OCI-LY1 (cell line): ENCODE measurements around the gene TM4SF18.

Experiments
- H2AFZ ChIP-seq: fragments of 200-600 bp; sonication (generic), shearing (Covaris generic); 2 replicates; pipeline ENCODE4 v1.6.0; 2014; ENCODE audit warnings: antibody characterized with exemption, mild to moderate bottlenecking, low read length
- H3F3A ChIP-seq: fragments of 200-600 bp; sonication (generic), shearing (Covaris generic); 2 replicates; pipeline ENCODE4 v1.6.0; 2014; ENCODE audit warnings: mild to moderate bottlenecking, antibody characterized with exemption, low read length, moderate library complexity; ENCODE audit not compliant: insufficient read depth
- H3K27ac ChIP-seq: fragments of 200-600 bp; sonication (generic); 2 replicates; pipeline ENCODE4 v1.5.1; 2014; ENCODE audit warnings: low read length, mixed run types, mild to moderate bottlenecking, low read depth; ENCODE audit not compliant: poor library complexity, severe bottlenecking
- H3K27me3 ChIP-seq: fragments of 200-600 bp; sonication (generic); 2 replicates; pipeline ENCODE4 v1.6.0; 2014; ENCODE audit warnings: antibody characterized with exemption, mild to moderate bottlenecking, low read length, moderate library complexity; ENCODE audit not compliant: insufficient read depth
- H3K36me3 ChIP-seq: fragments of 200-600 bp; sonication (generic); 2 replicates; pipeline ENCODE4 v1.6.1; 2014; ENCODE audit warnings: mild to moderate bottlenecking, antibody characterized with exemption, low read length, moderate library complexity, mixed read lengths; ENCODE audit not compliant: insufficient read depth
- H3K4me1 ChIP-seq: fragments of 200-600 bp; sonication (generic); 2 replicates; pipeline ENCODE4 v1.5.1; 2014; ENCODE audit warnings: mild to moderate bottlenecking, low read length, moderate library complexity; ENCODE audit not compliant: insufficient read depth, severe bottlenecking
- H3K4me2 ChIP-seq: fragments of 200-600 bp; sonication (generic), shearing (Covaris generic); 2 replicates; pipeline ENCODE4 v1.6.1; 2014; ENCODE audit warnings: low read length
- H3K4me3 ChIP-seq: fragments of 200-600 bp; sonication (generic); 2 replicates; pipeline ENCODE4 v1.5.1; 2014; ENCODE audit warnings: low read length, low read depth, mild to moderate bottlenecking, mixed read lengths; ENCODE audit not compliant: poor library complexity, severe bottlenecking
- H3K79me2 ChIP-seq: fragments of 200-600 bp; shearing (Covaris generic); 2 replicates; pipeline ENCODE4 v1.6.1; 2016; ENCODE audit warnings: mixed run types, low read length, mixed read lengths; ENCODE audit not compliant: insufficient read depth
- H3K9ac ChIP-seq: fragments of 200-600 bp; sonication (generic), shearing (Covaris generic); 2 replicates; pipeline ENCODE4 v1.6.1; 2014; ENCODE audit warnings: mild to moderate bottlenecking, low read length, mixed read lengths
- H3K9me2 ChIP-seq: fragments of 200-600 bp; sonication (generic), shearing (Covaris generic); 2 replicates; pipeline ENCODE4 v1.6.1; 2014; ENCODE audit warnings: low read depth, mild to moderate bottlenecking, low read length, mixed read lengths
- H3K9me3 ChIP-seq: fragments of 200-600 bp; shearing (Covaris generic); 2 replicates; pipeline ENCODE4 v1.6.1; 2014; ENCODE audit warnings: low read length, mixed read lengths
- H4K20me1 ChIP-seq: fragments of 200-600 bp; sonication (generic), shearing (Covaris generic); 2 replicates; pipeline ENCODE4 v1.6.0; 2016; ENCODE audit warnings: mild to moderate bottlenecking, low read length; ENCODE audit not compliant: insufficient read depth
- EZH2 ChIP-seq: fragments of 200-600 bp; sonication (generic), shearing (Covaris generic); IDR thresholded peaks from 2 replicates; pipeline ENCODE4 v1.8.0; 2017; ENCODE audit warnings: borderline replicate concordance, mixed run types, mild to moderate bottlenecking, antibody characterized with exemption, low read length, moderate library complexity, mixed read lengths
- TF ChIP-seq, protein P1 (sequence below): fragments of 200-600 bp; sonication (generic), shearing (Covaris generic); IDR thresholded peaks from 2 replicates; pipeline ENCODE4 v1.5.1; 2017; ENCODE audit warnings: mild to moderate bottlenecking, antibody characterized with exemption, low read length, moderate library complexity, mixed read lengths

TM4SF18 gene

DNA sequence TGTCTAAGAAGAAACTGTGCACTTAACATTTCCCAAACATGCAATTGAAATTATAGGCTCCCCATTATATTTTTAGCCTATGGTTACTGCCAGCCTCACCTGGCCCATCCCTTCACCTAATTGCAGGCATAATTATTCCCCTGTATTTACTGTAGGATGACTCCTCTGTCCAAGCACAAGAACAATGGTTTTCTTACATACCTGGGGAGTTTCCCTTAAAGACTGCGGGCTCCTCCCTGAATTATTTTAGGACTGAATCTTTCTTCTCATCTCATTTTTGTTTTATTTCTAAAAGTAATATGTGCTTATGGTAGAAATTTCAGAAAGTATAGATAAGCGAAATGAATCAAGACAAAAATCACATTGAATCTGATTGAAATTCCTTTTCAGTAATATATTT, 32.6 kb upstream of the TM4SF18 start:
- no peaks in the 10 kb centered on the region for H4K20me1 ChIP-seq
- no peak overlapping the region for H2AFZ ChIP-seq
- H3K27me3 ChIP-seq: peaks cover 5% of the 10 kb centered on the region; the same call in 1 of the 2 replicates
- no peaks in the 10 kb centered on the region for H3F3A ChIP-seq
- no peak overlapping the region for H3K4me2 ChIP-seq
- no peaks in the 10 kb centered on the region for H3K36me3 ChIP-seq
- no peak overlapping the region for H3K9ac ChIP-seq
- H3K9me2 ChIP-seq: no peaks in the 10 kb centered on the region
- H3K79me2 ChIP-seq: no peaks in the 10 kb centered on the region
- H3K9me3 ChIP-seq: no peaks in the 10 kb centered on the region
- TF ChIP-seq, protein P1, sequence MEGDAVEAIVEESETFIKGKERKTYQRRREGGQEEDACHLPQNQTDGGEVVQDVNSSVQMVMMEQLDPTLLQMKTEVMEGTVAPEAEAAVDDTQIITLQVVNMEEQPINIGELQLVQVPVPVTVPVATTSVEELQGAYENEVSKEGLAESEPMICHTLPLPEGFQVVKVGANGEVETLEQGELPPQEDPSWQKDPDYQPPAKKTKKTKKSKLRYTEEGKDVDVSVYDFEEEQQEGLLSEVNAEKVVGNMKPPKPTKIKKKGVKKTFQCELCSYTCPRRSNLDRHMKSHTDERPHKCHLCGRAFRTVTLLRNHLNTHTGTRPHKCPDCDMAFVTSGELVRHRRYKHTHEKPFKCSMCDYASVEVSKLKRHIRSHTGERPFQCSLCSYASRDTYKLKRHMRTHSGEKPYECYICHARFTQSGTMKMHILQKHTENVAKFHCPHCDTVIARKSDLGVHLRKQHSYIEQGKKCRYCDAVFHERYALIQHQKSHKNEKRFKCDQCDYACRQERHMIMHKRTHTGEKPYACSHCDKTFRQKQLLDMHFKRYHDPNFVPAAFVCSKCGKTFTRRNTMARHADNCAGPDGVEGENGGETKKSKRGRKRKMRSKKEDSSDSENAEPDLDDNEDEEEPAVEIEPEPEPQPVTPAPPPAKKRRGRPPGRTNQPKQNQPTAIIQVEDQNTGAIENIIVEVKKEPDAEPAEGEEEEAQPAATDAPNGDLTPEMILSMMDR: no peak
- H3K4me3 ChIP-seq: no peak overlapping the region
- no peak overlapping the region for H3K27ac ChIP-seq
- no peaks in the 10 kb centered on the region for H3K4me1 ChIP-seq

DNA sequence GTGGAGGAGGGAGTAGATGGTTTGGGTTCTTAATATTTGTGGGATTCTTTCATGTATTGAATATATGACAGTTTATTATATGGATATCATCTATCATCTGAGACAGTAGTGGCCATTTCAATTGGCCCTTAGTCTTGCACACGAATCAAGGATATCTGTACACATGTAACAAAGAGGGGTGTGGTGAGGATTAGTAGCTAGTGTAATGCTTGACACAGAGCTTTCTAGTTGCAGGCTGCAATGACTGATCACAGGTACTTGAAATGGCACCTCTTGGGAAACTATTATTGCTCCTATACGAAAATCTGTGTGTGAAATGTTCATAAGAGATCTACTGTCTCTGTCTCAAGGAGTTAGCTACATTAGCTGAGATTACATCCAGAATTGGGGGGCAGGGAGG, 31.2 kb upstream of the TM4SF18 start:
- H3K4me3 ChIP-seq: no peak overlapping the region
- H3K9me3 ChIP-seq: no peaks in the 10 kb centered on the region
- H3K27me3 ChIP-seq: peaks cover 5% of the 10 kb centered on the region; the same call in 1 of the 2 replicates
- no peak for TF ChIP-seq EZH2
- TF ChIP-seq, protein P1: no peak
- no peaks in the 10 kb centered on the region for H3F3A ChIP-seq
- no peak overlapping the region for H3K9ac ChIP-seq
- H4K20me1 ChIP-seq: no peaks in the 10 kb centered on the region
- H3K4me2 ChIP-seq: no peak overlapping the region
- no peak overlapping the region for H2AFZ ChIP-seq
- no peaks in the 10 kb centered on the region for H3K36me3 ChIP-seq
- no peaks in the 10 kb centered on the region for H3K4me1 ChIP-seq
- H3K9me2 ChIP-seq: no peaks in the 10 kb centered on the region
- H3K79me2 ChIP-seq: no peaks in the 10 kb centered on the region
- no peak overlapping the region for H3K27ac ChIP-seq

DNA sequence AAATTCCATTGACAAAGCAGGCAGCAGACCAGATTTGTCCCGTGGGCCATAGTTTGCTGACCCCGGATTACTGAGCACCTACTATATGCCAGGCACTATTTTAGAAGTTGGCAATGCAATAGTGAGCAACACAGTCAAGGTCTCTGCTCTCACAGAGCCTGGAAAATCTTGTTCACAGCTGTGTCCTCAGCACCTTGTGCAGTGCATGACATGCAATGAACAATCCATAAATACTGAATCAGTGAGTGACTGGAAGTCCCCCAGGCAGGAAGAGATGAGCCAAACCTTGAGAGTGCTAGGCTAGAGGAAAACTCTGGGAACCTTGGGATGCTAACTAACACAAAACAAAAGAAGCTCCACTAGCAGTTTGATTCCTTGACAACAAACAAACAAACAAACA, 29.6 kb upstream of the TM4SF18 start:
- H3K4me3 ChIP-seq: no peak overlapping the region
- no peak overlapping the region for H3K9ac ChIP-seq
- H3F3A ChIP-seq: no peaks in the 10 kb centered on the region
- H3K27me3 ChIP-seq: peaks cover 5% of the 10 kb centered on the region; the same call in 1 of the 2 replicates
- no peaks in the 10 kb centered on the region for H3K9me2 ChIP-seq
- H4K20me1 ChIP-seq: no peaks in the 10 kb centered on the region
- H3K36me3 ChIP-seq: no peaks in the 10 kb centered on the region
- H3K27ac ChIP-seq: no peak overlapping the region
- no peak overlapping the region for H2AFZ ChIP-seq
- no peak for TF ChIP-seq EZH2
- TF ChIP-seq, protein P1: no peak
- no peak overlapping the region for H3K4me2 ChIP-seq
- H3K9me3 ChIP-seq: no peaks in the 10 kb centered on the region
- H3K4me1 ChIP-seq: no peaks in the 10 kb centered on the region
- H3K79me2 ChIP-seq: no peaks in the 10 kb centered on the region
